Astrocyte (in vitro differentiated cells and primary cell): Measurements from ENCODE around the gene STK38. TPM values are rescaled to one million over a fixed set of nuclear protein-coding genes. Genes with fewer than 3 reads are reported as not detected.

Experiments
- DNase-seq: peaks from one replicate; pipeline ENCODE4 v3.0.0-alpha.2; 2010; ENCODE audit warnings: low read depth
- FAIRE-seq: peaks from 2 replicates; lab custom pipeline; 2011; peaks lifted over from hg19 to GRCh38; lab: Jason Lieb, UNC
- H2AFZ ChIP-seq: 2 replicates; pipeline ENCODE4 v1.6.0; 2012; ENCODE audit warnings: low read depth, low read length, inconsistent platforms
- H3K27ac ChIP-seq: 2 replicates; pipeline ENCODE4 v1.5.1; 2011; ENCODE audit warnings: low read depth, low read length, inconsistent platforms
- H3K27me3 ChIP-seq: 2 replicates; pipeline ENCODE4 v1.6.0; 2011; ENCODE audit warnings: low read length, inconsistent platforms; ENCODE audit not compliant: insufficient read depth
- H3K36me3 ChIP-seq: 2 replicates; pipeline ENCODE4 v1.5.1; 2011; ENCODE audit warnings: low read length, inconsistent platforms; ENCODE audit not compliant: insufficient read depth
- H3K4me1 ChIP-seq: 2 replicates; pipeline ENCODE4 v1.5.1; 2011; ENCODE audit warnings: low read length, inconsistent platforms; ENCODE audit not compliant: insufficient read depth
- H3K4me2 ChIP-seq: 2 replicates; pipeline ENCODE4 v1.6.0; 2012; ENCODE audit warnings: low read length, inconsistent platforms
- H3K4me3 ChIP-seq: 2 replicates; pipeline ENCODE4 v1.5.1; 2011; ENCODE audit warnings: low read depth, mild to moderate bottlenecking, low read length, inconsistent platforms; ENCODE audit not compliant: insufficient read depth
- H3K79me2 ChIP-seq: 2 replicates; pipeline ENCODE4 v1.6.0; 2012; ENCODE audit warnings: mild to moderate bottlenecking, low read length, inconsistent platforms; ENCODE audit not compliant: insufficient read depth
- H3K9ac ChIP-seq: 2 replicates; pipeline ENCODE4 v1.6.0; 2012; ENCODE audit warnings: mild to moderate bottlenecking, low read length, inconsistent platforms
- H3K9me3 ChIP-seq: 2 replicates; pipeline ENCODE4 v1.5.1; 2012; ENCODE audit warnings: low read depth, mild to moderate bottlenecking, low read length, inconsistent platforms; ENCODE audit not compliant: insufficient read depth
- H4K20me1 ChIP-seq: 2 replicates; pipeline ENCODE4 v1.6.0; 2012; ENCODE audit warnings: low read length, inconsistent platforms; ENCODE audit not compliant: insufficient read depth
- H3K27ac Mint-ChIP-seq: one replicate; pipeline ENCODE4 v1.8.0; 2021; ENCODE audit warnings: mild to moderate bottlenecking, mixed read lengths; ENCODE audit not compliant: unreplicated experiment
- H3K27me3 Mint-ChIP-seq: one replicate; pipeline ENCODE4 v1.8.0; 2021; ENCODE audit warnings: low read depth, mixed read lengths; ENCODE audit not compliant: unreplicated experiment
- H3K36me3 Mint-ChIP-seq: one replicate; pipeline ENCODE4 v1.8.0; 2021; ENCODE audit warnings: low read depth, mixed read lengths; ENCODE audit not compliant: unreplicated experiment
- H3K4me1 Mint-ChIP-seq: one replicate; pipeline ENCODE4 v1.8.0; 2021; ENCODE audit warnings: low read depth, mixed read lengths; ENCODE audit not compliant: unreplicated experiment
- H3K4me3 Mint-ChIP-seq: one replicate; pipeline ENCODE4 v1.8.0; 2021; ENCODE audit warnings: mild to moderate bottlenecking, moderate library complexity, mixed read lengths; ENCODE audit not compliant: unreplicated experiment
- H3K9me3 Mint-ChIP-seq: one replicate; pipeline ENCODE4 v1.8.0; 2021; ENCODE audit warnings: mild to moderate bottlenecking, mixed read lengths; ENCODE audit not compliant: unreplicated experiment
- EZH2 ChIP-seq: IDR thresholded peaks from 2 replicates; pipeline ENCODE4 v1.6.1; 2012; ENCODE audit warnings: mild to moderate bottlenecking, low read length, inconsistent platforms; ENCODE audit not compliant: insufficient read depth
- total RNA-seq: library from RNA; stranded (reverse); gene quantifications from 2 replicates; pipeline ENCODE4 v1.2.1, GENCODE V29; 2021
- TF ChIP-seq, protein P1 (sequence below): IDR thresholded peaks from 2 replicates; pipeline ENCODE4 v1.5.1; 2011; ENCODE audit warnings: low read depth, mild to moderate bottlenecking, inconsistent platforms, low read length, moderate library complexity; ENCODE audit not compliant: insufficient read depth

The STK38 gene
- total RNA-seq, 1 donor from 2014 or later, result 54.1 TPM

DNA sequence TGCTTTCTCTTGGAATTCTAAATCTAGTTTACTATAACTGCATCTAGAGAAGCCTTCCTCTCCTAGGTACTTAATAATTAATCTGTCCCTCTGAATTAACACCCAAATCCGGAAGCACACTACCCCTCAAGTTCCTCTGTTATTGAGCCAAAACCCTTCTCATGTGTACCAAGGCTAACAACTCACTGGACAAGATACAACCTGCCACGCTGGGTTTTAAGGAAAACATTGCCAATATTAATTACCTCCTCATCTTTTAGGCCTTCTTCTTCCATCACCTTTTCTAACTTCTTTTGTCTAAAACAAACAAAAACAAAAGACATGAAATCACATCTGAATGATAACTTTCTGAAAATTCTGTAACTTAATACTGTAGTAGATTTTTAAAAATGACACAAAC is 21.9 kb downstream of the STK38 start:
- Histone ChIP-seq H3K9ac (no peak overlapping the region), H3K4me2 (no peak overlapping the region), H4K20me1 (peaks cover 19% of the 10 kb centered on the region), H3K27ac (no peak overlapping the region), H3K79me2 (peaks cover 12% of the 10 kb centered on the region), H3K27me3 (no peaks in the 10 kb centered on the region), H2AFZ (no peak overlapping the region), H3K36me3 (peaks cover 31% of the 10 kb centered on the region), H3K4me1 (no peaks in the 10 kb centered on the region), H3K4me3 (no peak overlapping the region), H3K9me3 (no peaks in the 10 kb centered on the region)
- Mint-ChIP-seq H3K27me3 (no peaks in the 10 kb centered on the region), H3K4me1 (peaks cover 4% of the 10 kb centered on the region), H3K9me3 (no peaks in the 10 kb centered on the region), H3K27ac (no peak overlapping the region), H3K4me3 (no peak overlapping the region), H3K36me3 (peaks cover 19% of the 10 kb centered on the region)
- TF ChIP-seq, protein P1, sequence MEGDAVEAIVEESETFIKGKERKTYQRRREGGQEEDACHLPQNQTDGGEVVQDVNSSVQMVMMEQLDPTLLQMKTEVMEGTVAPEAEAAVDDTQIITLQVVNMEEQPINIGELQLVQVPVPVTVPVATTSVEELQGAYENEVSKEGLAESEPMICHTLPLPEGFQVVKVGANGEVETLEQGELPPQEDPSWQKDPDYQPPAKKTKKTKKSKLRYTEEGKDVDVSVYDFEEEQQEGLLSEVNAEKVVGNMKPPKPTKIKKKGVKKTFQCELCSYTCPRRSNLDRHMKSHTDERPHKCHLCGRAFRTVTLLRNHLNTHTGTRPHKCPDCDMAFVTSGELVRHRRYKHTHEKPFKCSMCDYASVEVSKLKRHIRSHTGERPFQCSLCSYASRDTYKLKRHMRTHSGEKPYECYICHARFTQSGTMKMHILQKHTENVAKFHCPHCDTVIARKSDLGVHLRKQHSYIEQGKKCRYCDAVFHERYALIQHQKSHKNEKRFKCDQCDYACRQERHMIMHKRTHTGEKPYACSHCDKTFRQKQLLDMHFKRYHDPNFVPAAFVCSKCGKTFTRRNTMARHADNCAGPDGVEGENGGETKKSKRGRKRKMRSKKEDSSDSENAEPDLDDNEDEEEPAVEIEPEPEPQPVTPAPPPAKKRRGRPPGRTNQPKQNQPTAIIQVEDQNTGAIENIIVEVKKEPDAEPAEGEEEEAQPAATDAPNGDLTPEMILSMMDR, result no peak
- TF ChIP-seq EZH2, result no peak
- no peak for FAIRE-seq
- no peak for DNase-seq

DNA sequence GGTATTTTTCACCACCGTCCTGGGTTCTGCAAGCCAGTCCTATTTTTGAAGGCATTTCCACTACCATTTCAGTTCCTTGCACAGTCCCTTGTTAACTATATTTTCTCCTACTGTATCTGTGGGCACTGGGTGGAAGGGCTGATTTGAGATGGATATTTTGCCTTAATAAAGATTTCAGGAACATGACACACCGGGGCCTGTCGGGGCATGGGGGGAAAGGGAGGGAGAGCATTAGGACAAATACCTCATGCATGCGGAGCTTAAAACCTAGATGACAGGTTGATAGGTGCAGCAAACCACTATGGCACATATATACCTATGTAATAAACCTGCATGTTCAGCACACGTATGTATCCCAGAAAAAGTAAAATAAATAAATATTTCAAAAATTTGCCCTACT is 22.4 kb downstream of the STK38 start:
- H3K9me3 Mint-ChIP-seq, result no peaks in the 10 kb centered on the region
- H3K4me2 ChIP-seq, result no peak overlapping the region
- DNase-seq, result no peak
- H3K9me3 ChIP-seq, result no peaks in the 10 kb centered on the region
- no peak overlapping the region for H3K27ac ChIP-seq
- FAIRE-seq, result no peak
- peaks cover 19% of the 10 kb centered on the region for H4K20me1 ChIP-seq
- no peaks in the 10 kb centered on the region for H3K27me3 ChIP-seq
- peaks cover 4% of the 10 kb centered on the region for H3K4me1 Mint-ChIP-seq
- no peak overlapping the region for H3K4me3 Mint-ChIP-seq
- peaks cover 33% of the 10 kb centered on the region for H3K36me3 ChIP-seq
- H2AFZ ChIP-seq, result no peak overlapping the region
- no peak for TF ChIP-seq EZH2
- TF ChIP-seq, protein P1, result no peak
- H3K27me3 Mint-ChIP-seq, result no peaks in the 10 kb centered on the region
- no peak overlapping the region for H3K9ac ChIP-seq
- peaks cover 12% of the 10 kb centered on the region for H3K79me2 ChIP-seq
- H3K4me1 ChIP-seq, result no peaks in the 10 kb centered on the region
- peaks cover 19% of the 10 kb centered on the region for H3K36me3 Mint-ChIP-seq
- no peak overlapping the region for H3K4me3 ChIP-seq
- no peak overlapping the region for H3K27ac Mint-ChIP-seq

DNA sequence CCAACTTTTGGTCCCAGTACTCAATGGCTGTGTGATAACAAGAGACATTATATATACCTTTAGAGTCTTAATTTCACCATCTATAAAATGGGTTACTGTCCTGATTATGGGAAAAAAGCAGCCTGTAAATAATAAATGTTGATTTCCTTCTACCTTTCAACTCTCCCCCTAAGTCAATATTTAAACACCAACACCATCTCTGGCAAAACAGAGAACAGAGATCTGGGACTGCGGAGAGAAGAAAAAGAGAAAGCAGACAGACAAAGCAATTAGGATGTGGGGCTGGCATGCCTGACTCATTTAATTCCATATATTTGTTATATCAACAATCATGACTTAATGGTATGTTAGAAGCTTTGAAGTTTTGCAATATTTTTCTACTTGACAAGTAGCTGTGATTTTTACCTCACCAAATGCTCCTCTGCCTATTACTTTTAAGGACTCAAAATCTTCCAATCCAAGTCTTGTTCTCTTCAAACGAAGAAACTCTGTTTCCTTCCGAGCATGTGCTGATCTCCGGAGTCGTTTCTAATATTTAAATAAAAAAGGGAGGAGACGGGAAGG is 23.3 kb downstream of the STK38 start:
- no peak overlapping the region for H3K4me2 ChIP-seq
- FAIRE-seq (no peak), DNase-seq (no peak)
- Mint-ChIP-seq H3K9me3 (no peaks in the 10 kb centered on the region), H3K27ac (no peak overlapping the region), H3K4me3 (no peak overlapping the region), H3K36me3 (peaks cover 18% of the 10 kb centered on the region), H3K4me1 (peaks cover 4% of the 10 kb centered on the region), H3K27me3 (no peaks in the 10 kb centered on the region)
- no peak overlapping the region for H3K9ac ChIP-seq
- H3K36me3 ChIP-seq, result peaks cover 39% of the 10 kb centered on the region
- TF ChIP-seq EZH2, result no peak
- TF ChIP-seq, protein P1, result no peak
- no peaks in the 10 kb centered on the region for H3K4me1 ChIP-seq
- peaks cover 10% of the 10 kb centered on the region for H3K79me2 ChIP-seq
- H3K9me3 ChIP-seq, result no peaks in the 10 kb centered on the region
- no peak overlapping the region for H3K4me3 ChIP-seq
- H3K27me3 ChIP-seq, result no peaks in the 10 kb centered on the region
- H3K27ac ChIP-seq, result no peak overlapping the region
- peaks cover 11% of the 10 kb centered on the region for H4K20me1 ChIP-seq
- no peak overlapping the region for H2AFZ ChIP-seq
